HepG2 (cell line): Measurements from ENCODE around the gene NYAP1. TPM values are rescaled to one million over a fixed set of nuclear protein-coding genes. Genes with fewer than 3 reads are reported as not detected.
A peak's percentile ranks its signal among the peaks of the same experiment; 100 is the strongest.

Experiments
- CEBPG ChIP-seq: IDR thresholded peaks from 2 replicates; pipeline ENCODE4 v1.6.1; 2016
- CREM ChIP-seq, 2 experiments: sonication (generic) in 1 of 2; formaldehyde crosslinking in 1 of 2; IDR thresholded peaks; 2 replicates each; pipeline versions ENCODE4 v1.4.0 to v1.6.1; 2016 to 2020; ENCODE audit warnings: antibody characterized with exemption in 1 of 2, mild to moderate bottlenecking in 1 of 2, missing genetic modification reagents in 1 of 2
- FOXA3 ChIP-seq: IDR thresholded peaks from 2 replicates; pipeline ENCODE4 v1.6.1; 2016; ENCODE audit warnings: missing genetic modification reagents, missing compliant biosample characterization
- FOXM1 ChIP-seq: sonication (generic); formaldehyde crosslinking; IDR thresholded peaks from 2 replicates; pipeline ENCODE4 v1.5.0; 2020; ENCODE audit warnings: missing genetic modification reagents
- GATAD1 ChIP-seq: IDR thresholded peaks from 2 replicates; pipeline ENCODE4 v1.6.1; 2016; ENCODE audit warnings: missing genetic modification reagents, missing compliant biosample characterization
- HHEX ChIP-seq: IDR thresholded peaks from 2 replicates; pipeline ENCODE4 v1.6.1; 2016; ENCODE audit warnings: control low read depth
- HMG20B ChIP-seq: conservative IDR thresholded peaks from 2 replicates; pipeline ENCODE4 v1.6.1; 2016; ENCODE audit warnings: missing genetic modification reagents, missing compliant biosample characterization
- HOXD1 ChIP-seq: sonication (generic); formaldehyde crosslinking; IDR thresholded peaks from 2 replicates; pipeline ENCODE4 v1.5.0; 2020; ENCODE audit warnings: missing genetic modification reagents
- KMT2A ChIP-seq: sonication (generic); formaldehyde crosslinking; IDR thresholded peaks from 2 replicates; pipeline ENCODE4 v1.4.0; 2020; ENCODE audit warnings: missing genetic modification reagents
- SP5 ChIP-seq: IDR thresholded peaks from 2 replicates; pipeline ENCODE4 v1.6.1; 2016; ENCODE audit warnings: low read depth, borderline replicate concordance
- SPEN ChIP-seq: sonication (generic); formaldehyde crosslinking; IDR thresholded peaks from 2 replicates; pipeline ENCODE4 v1.5.1; 2020; ENCODE audit warnings: low read depth, mild to moderate bottlenecking, missing genetic modification reagents
- ZNF121 ChIP-seq: sonication (generic); formaldehyde crosslinking; IDR thresholded peaks from 2 replicates; pipeline ENCODE4 v1.5.0; 2020; ENCODE audit warnings: mild to moderate bottlenecking, missing genetic modification reagents
- ZNF124 ChIP-seq: sonication (generic); formaldehyde crosslinking; IDR thresholded peaks from 2 replicates; pipeline ENCODE4 v1.4.0; 2020; ENCODE audit warnings: missing genetic modification reagents
- ZNF329 ChIP-seq: sonication (generic); formaldehyde crosslinking; IDR thresholded peaks from 2 replicates; pipeline ENCODE4 v1.9.0; 2021; ENCODE audit warnings: low read depth, mild to moderate bottlenecking, missing genetic modification reagents
- ZNF33B ChIP-seq: sonication (generic); formaldehyde crosslinking; IDR thresholded peaks from 2 replicates; pipeline ENCODE4 v1.5.1; 2020; ENCODE audit warnings: mild to moderate bottlenecking, missing genetic modification reagents
- ZNF441 ChIP-seq: sonication (generic); formaldehyde crosslinking; IDR thresholded peaks from 2 replicates; pipeline ENCODE4 v1.7.0; 2021; ENCODE audit warnings: missing genetic modification reagents, borderline replicate concordance
- ZNF629 ChIP-seq: sonication (generic); formaldehyde crosslinking; conservative IDR thresholded peaks from 2 replicates; pipeline ENCODE4 v1.5.0; 2020; ENCODE audit warnings: missing genetic modification reagents
- ZNF674 ChIP-seq: sonication (generic); formaldehyde crosslinking; IDR thresholded peaks from 2 replicates; pipeline ENCODE4 v1.5.0; 2020; ENCODE audit warnings: low read depth, mild to moderate bottlenecking, missing genetic modification reagents
- ZNF75D ChIP-seq: sonication (generic); formaldehyde crosslinking; IDR thresholded peaks from 2 replicates; pipeline ENCODE4 v1.8.1; 2023; ENCODE audit warnings: missing genetic modification reagents, mild to moderate bottlenecking, borderline replicate concordance
- ZNF790 ChIP-seq: sonication (generic); formaldehyde crosslinking; IDR thresholded peaks from 2 replicates; pipeline ENCODE4 v1.8.0; 2022; ENCODE audit warnings: missing genetic modification reagents, mild to moderate bottlenecking, borderline replicate concordance
- polyA plus RNA-seq, 8 experiments: library from polyadenylated mRNA; depleted of rRNA in 3 of 8; stranded (reverse) in 7 of 8; unstranded in 1 of 8; fragments of >200 nt; fragmentation: Illumina TruSeq in 4 of 8; extraction: Trizol in 4 of 8; gene quantifications; 2 replicates each; pipeline versions ENCODE4 v1.2.1 to v1.2.3, GENCODE V29; 2011 to 2016; ENCODE audit warnings: low read depth in 4 of 8, missing spikeins in 1 of 8, mixed read lengths in 1 of 8; ENCODE audit not compliant: insufficient read depth in 1 of 8
- total RNA-seq, 5 experiments: library from RNA; depleted of rRNA; stranded (reverse); fragments of >200 nt; fragmentation: Illumina TruSeq; extraction: Trizol; gene quantifications; 2 replicates each; pipeline ENCODE4 v1.2.3, GENCODE V29; 2016; ENCODE audit warnings: low read depth in 1 of 5
- TF ChIP-seq, protein P1 (sequence below): sonication (generic); formaldehyde crosslinking; IDR thresholded peaks from 2 replicates; pipeline ENCODE4 v1.8.1; 2023; ENCODE audit warnings: mild to moderate bottlenecking, missing genetic modification reagents, borderline replicate concordance
- TF ChIP-seq, protein P2 (sequence below): IDR thresholded peaks from 2 replicates; pipeline ENCODE4 v1.6.1; 2016; ENCODE audit warnings: mild to moderate bottlenecking, missing biosample characterization, missing genetic modification reagents
- TF ChIP-seq, protein P3 (sequence below): IDR thresholded peaks from 2 replicates; pipeline ENCODE4 v1.6.1; 2012; ENCODE audit warnings: low read depth, low read length, improper control_type of control experiment
- TF ChIP-seq, protein P4 (sequence below): IDR thresholded peaks from 2 replicates; pipeline ENCODE4 v1.6.1; 2016; ENCODE audit warnings: low read depth, missing genetic modification reagents, missing compliant biosample characterization

NYAP1 gene
- total and polyA plus RNA-seq, 2 of the 13 experiments (the other 11 are each of a cell fraction or from before 2014, with no cell fraction given), result 0.15 to 0.46 TPM

DNA sequence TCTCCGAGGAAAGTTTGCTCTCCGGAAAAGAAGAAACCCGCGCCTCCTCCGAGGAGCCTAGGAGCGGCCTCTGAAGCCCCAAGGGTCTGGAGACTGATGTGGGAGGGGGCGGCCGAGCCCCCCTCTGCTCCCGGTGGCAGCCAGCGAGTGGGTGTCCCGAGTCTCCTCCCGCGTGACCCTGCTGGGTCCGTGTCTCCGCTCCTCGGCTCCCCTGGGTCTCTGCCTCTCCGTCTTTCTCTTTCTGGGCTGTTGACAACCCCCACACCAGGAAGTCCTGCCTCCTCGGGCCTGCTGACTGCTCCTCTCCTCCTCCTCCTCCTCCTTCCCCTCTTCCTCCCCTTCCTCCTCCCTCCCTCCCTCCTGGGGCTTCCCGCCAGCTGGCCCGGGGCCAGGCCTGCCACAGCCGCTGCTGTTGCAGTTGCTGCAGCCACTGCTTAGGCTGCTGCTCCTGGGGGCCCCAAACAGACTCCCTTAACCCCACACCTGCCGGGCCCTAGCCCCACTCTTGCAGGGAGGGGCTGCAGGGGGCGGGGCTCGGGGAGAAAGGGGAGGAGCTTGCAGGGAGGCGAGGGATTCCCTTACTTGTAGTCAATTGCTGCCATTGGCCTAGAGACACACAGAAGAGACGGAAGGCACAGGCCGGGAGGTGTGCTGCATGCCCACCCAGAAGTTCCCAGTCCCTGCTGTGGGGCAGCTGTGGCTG lies 4.6 kb upstream of the NYAP1 start, which contains the start of gene TSC22D4 (continued):
- 0 out of 2 replicates have a peak, but pooled peaks have one; percentile 33 for TF ChIP-seq FOXM1 (CRISPR knock-in tag)
- no peak for TF ChIP-seq ZNF329
- no peak for TF ChIP-seq HHEX
- TF ChIP-seq ZNF75D (CRISPR knock-in tag), result no peak
- no peak for TF ChIP-seq ZNF124
- TF ChIP-seq ZNF674 (CRISPR knock-in tag), result no peak
- TF ChIP-seq, protein P1, sequence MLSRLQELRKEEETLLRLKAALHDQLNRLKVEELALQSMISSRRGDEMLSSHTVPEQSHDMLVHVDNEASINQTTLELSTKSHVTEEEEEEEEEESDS (CRISPR knock-in tag), result no peak
- TF ChIP-seq ZNF121 (CRISPR knock-in tag), result no peak
- TF ChIP-seq ZNF441, result peak; percentile 29; the same call in 1 of the 2 replicates
- 0 out of 2 replicates have a peak, but pooled peaks have one; percentile 19 for TF ChIP-seq GATAD1 (CRISPR knock-in tag)
- TF ChIP-seq CEBPG (CRISPR knock-in tag), result no peak
- 0 out of 2 replicates have a peak, but pooled peaks have one; percentile 59 for TF ChIP-seq SP5 (CRISPR knock-in tag)
- TF ChIP-seq, protein P2, sequence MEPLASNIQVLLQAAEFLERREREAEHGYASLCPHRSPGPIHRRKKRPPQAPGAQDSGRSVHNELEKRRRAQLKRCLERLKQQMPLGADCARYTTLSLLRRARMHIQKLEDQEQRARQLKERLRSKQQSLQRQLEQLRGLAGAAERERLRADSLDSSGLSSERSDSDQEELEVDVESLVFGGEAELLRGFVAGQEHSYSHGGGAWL (CRISPR knock-in tag), result no peak
- no peak for TF ChIP-seq KMT2A
- TF ChIP-seq HOXD1 (CRISPR knock-in tag), result peak; percentile 40; the same call in 1 of the 2 replicates
- TF ChIP-seq, protein P3, sequence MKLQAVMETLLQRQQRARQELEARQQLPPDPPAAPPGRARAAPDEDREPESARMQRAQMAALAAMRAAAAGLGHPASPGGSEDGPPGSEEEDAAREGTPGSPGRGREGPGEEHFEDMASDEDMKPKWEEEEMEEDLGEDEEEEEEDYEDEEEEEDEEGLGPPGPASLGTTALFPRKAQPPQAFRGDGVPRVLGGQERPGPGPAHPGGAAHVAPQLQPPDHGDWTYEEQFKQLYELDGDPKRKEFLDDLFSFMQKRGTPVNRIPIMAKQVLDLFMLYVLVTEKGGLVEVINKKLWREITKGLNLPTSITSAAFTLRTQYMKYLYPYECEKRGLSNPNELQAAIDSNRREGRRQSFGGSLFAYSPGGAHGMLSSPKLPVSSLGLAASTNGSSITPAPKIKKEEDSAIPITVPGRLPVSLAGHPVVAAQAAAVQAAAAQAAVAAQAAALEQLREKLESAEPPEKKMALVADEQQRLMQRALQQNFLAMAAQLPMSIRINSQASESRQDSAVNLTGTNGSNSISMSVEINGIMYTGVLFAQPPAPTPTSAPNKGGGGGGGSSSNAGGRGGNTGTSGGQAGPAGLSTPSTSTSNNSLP, result no peak
- TF ChIP-seq SPEN (CRISPR knock-in tag), result peak; percentile 26; the same call in 1 of the 2 replicates
- TF ChIP-seq CREM (IDR thresholded peaks at IDR 0.05), result no peak
- TF ChIP-seq CREM (CRISPR knock-in tag; IDR thresholded peaks at IDR 0.05), result no peak
- TF ChIP-seq ZNF790 (CRISPR knock-in tag), result no peak
- TF ChIP-seq FOXA3 (CRISPR knock-in tag), result peak; percentile 57
- TF ChIP-seq, protein P4, sequence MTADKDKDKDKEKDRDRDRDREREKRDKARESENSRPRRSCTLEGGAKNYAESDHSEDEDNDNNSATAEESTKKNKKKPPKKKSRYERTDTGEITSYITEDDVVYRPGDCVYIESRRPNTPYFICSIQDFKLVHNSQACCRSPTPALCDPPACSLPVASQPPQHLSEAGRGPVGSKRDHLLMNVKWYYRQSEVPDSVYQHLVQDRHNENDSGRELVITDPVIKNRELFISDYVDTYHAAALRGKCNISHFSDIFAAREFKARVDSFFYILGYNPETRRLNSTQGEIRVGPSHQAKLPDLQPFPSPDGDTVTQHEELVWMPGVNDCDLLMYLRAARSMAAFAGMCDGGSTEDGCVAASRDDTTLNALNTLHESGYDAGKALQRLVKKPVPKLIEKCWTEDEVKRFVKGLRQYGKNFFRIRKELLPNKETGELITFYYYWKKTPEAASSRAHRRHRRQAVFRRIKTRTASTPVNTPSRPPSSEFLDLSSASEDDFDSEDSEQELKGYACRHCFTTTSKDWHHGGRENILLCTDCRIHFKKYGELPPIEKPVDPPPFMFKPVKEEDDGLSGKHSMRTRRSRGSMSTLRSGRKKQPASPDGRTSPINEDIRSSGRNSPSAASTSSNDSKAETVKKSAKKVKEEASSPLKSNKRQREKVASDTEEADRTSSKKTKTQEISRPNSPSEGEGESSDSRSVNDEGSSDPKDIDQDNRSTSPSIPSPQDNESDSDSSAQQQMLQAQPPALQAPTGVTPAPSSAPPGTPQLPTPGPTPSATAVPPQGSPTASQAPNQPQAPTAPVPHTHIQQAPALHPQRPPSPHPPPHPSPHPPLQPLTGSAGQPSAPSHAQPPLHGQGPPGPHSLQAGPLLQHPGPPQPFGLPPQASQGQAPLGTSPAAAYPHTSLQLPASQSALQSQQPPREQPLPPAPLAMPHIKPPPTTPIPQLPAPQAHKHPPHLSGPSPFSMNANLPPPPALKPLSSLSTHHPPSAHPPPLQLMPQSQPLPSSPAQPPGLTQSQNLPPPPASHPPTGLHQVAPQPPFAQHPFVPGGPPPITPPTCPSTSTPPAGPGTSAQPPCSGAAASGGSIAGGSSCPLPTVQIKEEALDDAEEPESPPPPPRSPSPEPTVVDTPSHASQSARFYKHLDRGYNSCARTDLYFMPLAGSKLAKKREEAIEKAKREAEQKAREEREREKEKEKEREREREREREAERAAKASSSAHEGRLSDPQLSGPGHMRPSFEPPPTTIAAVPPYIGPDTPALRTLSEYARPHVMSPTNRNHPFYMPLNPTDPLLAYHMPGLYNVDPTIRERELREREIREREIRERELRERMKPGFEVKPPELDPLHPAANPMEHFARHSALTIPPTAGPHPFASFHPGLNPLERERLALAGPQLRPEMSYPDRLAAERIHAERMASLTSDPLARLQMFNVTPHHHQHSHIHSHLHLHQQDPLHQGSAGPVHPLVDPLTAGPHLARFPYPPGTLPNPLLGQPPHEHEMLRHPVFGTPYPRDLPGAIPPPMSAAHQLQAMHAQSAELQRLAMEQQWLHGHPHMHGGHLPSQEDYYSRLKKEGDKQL (CRISPR knock-in tag), result no peak
- TF ChIP-seq ZNF33B (CRISPR knock-in tag), result 0 out of 2 replicates have a peak, but pooled peaks have one; percentile 35
- no peak for TF ChIP-seq HMG20B
- TF ChIP-seq ZNF629, result no peak
